Epidermal melanocyte (primary cell): ENCODE data around the gene KDELR1.
A peak's percentile ranks its signal among the peaks of the same experiment; 100 is the strongest.

Experiments
- DNase-seq: peaks from one replicate; pipeline ENCODE4 v3.0.0; 2011; ENCODE audit warnings: low spot score; ENCODE audit not compliant: insufficient read length

Gene KDELR1

DNA sequence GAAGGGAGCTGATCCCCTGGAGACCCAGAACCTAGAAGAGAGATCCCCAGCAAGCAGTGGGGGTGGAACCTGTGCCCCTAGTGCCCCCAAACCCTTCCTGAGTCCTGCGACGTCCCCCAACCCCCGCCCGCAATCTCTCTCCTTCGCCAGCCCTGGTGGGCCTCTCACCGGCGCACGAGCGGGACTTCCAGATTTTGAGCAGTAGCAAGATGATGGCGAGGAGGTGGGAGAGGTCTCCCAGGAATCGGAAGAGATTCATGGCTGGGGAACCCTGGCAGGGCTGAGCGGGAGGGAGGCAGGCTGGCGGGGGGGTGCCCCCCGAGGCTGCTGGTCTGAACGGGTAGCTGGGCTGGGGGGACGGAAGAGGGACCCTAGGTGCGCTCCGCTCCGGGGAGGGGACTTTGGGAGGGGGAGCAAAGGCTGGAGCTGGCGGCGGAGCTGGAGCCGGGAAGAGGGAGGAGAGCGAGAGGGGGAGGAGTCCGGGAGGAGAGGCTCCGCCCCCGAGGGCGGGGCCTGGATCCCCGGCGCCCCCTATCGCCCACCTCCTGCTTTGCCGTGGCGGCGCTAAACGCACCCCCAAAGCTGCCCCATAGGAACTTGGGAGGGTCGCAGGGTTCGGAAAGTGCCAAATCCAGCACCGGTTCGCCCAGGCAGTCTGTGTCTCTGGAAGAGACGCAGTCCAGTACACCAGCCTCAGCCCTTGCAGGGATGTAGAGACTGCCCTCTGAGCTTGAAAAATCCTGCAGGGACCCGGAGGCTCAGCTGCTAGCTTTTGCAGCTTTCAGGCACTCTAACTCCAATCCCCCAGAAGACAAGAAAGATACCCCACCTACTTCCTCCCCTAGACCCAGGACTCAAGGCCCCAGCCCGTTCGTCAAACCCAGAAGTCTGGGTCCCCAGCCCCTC, at the start of gene KDELR1:
Gene KDELR1 (minus strand): TSS at position 452 of the 906 bp plus-strand sequence. CDS start 193 bp downstream, at position 259.
- peak; percentile 92 for DNase-seq

DNA sequence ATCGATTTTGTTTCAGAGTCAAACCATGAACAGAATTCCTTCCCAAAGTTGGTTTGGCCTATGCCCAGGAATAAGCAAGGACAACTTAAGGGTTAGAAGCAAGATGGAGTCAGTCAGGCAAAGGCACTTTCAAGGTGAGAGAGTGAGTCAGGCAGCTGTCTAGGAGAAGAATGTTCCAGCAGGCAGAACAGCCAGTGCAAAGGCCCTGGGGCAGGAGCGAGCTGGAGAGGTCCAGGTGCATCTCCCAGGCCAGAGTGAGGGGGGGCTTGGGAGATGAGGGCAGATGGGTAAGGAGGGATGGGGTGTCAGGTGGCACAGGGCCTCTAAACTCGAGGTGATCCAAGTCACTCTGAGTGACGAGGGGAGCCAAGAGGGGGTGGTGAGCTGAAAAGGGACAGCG, 45.2 kb upstream of the KDELR1 start:
- no peak for DNase-seq

DNA sequence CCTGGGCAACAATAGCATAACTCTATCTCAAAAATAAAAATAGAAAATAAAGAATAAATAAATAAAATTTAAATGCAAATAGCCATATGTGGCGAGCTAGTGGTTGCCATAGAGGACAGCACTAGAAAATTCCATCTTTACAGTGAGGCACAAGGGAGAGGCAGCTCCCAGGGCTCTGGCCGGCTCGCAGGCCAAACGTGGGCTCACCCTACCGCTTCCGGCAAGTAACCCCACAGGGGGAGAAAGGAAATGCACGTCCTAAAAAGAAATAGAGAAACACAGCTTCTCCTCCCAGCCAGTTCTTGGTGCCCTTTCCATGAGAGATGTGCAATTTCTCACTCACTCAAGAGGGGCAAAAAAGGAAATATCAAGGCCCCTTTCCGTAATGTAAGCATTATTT, 42.0 kb upstream of the KDELR1 start:
- no peak for DNase-seq

DNA sequence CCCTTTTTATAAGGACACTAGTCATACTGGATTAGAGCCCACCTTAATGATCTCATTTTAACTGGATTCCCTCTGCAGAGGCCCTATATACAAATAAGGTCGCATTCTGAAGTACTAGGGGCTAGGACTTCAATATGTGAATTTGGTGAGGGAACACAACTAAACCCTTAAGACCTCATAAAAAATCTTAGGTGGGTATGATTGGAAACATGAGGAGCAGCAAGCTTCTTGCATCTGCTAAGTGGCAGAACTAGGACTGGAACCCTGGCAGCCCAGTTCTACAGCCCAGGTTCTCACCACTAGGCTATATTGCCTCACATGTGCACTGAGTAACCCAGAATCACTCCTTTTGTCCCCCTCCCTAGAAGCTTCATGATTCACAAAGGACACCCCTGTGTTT, 37.3 kb upstream of the KDELR1 start:
- DNase-seq, result no peak

DNA sequence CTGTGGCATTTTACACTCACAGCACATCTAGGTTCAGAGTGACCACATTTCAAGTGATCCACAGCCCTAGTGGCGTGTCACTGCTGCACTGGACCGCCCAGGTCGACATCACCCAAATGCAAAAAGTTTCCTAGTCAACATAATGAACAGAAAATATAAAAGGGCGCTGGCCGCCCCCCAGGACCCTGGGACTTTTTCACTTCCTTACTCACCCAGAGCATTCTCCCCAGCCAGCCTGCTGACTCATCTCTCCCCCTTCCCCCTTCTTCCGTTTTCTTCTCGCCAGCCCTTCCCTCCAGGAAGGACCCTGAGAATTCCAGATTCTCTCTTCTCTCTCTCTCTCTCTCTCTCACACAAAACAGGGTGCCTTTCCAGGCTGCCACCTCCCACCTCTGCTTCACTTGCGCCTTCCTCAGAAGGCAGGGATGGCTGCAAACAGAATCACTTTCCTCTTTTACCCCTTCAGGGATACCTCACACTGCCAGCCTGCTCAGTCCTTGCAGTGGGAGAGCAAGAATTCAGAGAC, 33.4 kb upstream of the KDELR1 start:
- DNase-seq, result no peak

DNA sequence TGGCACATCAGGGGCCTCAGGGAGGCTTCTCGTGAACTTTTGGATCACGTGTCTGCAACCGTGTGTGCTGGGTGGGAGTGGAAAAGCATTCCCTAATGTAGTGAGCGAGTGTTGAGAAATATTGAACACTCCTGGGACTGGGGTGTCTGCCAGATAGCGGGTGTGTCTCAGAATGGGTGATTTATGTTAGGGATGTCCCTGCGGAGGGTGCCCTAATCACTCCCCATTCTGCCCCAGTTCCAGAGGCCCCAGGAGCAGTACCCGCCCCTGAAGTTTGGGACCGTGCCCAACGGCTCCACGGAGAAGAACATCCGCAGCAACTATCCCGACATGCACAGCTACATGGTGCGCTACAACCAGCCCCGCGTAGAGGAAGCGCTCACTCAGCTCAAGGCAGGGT, 30.2 kb upstream of the KDELR1 start:
- DNase-seq, result no peak

DNA sequence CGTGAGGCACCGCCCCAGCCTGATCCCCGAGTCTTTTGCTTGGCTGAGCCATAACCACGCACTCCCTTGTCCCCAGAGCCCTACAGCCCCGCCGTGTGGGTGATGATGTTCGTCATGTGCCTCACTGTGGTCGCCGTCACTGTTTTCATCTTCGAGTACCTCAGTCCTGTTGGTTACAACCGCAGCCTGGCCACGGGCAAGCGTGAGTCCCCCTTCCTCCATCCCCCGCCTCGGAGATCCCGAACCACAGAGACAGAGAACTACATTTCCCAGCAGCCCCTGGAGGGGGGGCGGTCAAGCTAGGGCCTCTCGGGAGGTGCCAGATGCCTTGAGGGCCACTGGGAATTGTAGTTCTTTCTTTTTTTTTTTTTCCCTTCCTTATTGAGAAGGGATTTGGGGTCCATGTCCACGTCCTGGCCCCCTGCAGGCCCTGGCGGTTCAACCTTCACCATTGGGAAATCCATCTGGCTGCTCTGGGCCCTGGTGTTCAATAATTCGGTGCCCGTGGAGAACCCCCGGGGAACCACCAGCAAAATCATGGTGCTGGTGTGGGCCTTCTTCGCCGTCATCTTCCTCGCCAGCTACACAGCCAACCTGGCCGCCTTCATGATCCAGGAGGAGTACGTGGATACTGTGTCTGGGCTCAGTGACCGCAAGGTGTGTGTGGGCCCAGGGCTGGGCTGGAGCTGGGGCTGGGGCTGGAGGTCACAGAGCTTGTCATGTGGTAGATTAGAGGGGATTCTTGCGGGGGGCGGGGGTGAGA, 28.0 kb upstream of the KDELR1 start:
- no peak for DNase-seq

DNA sequence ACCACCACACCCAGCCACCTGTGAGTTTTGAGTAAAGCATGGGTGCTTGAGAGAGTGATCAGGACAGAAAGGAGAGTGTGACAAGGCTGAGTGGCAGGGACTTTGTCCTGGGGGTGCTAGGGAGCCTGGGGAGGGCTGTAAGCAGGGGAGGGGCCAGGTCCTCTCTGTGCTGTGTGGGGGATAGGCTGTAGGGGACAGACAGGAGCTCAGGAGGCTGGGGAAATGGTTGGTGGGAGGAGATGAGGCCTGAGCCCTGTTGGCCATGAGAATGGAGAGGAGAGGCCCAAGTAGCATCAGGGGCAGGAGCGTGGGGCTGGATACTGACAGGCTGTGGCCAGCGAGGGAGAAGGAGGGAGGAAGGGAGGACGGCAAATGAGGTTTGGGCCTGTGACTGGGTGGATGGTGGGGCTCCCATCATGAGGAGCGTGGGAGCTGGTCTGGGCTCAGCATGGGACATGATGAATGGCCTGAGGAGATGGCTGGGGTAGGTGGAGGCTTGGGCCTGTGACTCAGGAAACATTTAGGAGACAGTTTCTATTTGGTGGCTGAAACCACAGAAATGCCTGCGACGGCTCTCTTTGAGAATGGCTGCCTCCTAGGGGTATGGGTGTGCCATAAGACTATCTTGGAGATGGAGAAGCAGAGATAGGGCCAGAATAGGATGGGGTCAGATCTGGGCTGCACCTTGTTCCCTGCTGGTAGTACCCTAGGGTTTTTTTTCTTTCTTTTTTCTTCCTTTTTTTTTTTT, 27.1 kb upstream of the KDELR1 start:
- no peak for DNase-seq

DNA sequence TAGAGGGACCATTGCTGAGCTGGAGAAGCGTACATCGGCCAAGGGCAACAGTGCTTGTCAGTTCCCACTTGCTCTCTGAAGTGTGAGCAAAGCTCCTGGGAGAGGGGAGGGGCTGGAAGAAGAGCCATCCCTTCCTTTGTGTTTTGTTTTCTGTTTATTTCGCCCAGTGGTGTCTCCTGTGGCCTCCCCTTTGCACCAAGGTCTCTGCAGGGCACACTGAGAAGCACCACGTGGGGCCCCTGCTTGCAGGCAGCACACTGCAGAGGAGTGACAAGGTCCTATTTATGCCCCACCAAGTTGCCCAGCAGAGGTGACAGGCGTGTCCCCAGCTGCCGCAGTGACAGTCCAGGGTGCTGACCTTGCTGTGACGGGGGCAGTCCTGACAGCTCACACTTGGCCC, 26.1 kb upstream of the KDELR1 start:
- DNase-seq, result no peak

DNA sequence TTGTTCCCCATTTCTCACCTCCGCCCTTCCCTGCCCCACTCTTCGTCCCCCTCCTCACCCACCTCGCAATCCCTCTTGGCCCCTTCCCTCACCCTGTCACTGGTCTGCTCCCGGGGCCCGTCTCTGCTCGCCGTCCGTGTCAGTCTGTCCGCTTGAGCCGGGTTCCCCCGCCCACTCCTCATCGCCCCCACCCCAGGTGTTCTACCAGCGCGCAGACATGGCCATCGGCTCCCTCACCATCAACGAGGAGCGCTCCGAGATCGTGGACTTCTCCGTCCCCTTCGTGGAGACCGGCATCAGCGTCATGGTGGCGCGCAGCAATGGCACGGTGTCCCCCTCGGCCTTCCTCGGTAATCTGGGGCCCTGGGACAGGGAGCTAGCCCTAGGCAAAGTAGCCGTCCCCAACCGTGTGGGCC, 24.5 kb upstream of the KDELR1 start:
- DNase-seq, result no peak

DNA sequence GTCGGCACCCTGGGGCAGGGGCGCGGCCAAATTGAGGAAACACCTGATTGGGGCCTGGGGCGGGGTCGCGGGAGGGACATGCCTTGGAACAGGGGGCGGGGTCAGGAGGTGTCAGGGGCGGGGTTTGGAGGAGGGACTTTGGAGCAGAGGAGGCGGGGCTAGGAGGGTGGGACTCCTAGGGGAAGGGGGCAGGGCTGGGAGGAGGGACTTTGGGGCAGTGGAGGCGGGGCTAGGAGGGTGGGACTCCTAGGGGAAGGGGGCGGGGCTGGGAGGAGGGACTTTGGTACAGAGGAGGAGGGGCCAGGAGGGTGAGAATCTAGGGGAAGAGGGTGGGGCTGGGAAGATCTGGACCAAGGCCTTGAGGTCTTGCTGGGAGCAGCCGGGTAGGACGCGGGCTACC, 24.0 kb upstream of the KDELR1 start:
- no peak for DNase-seq

DNA sequence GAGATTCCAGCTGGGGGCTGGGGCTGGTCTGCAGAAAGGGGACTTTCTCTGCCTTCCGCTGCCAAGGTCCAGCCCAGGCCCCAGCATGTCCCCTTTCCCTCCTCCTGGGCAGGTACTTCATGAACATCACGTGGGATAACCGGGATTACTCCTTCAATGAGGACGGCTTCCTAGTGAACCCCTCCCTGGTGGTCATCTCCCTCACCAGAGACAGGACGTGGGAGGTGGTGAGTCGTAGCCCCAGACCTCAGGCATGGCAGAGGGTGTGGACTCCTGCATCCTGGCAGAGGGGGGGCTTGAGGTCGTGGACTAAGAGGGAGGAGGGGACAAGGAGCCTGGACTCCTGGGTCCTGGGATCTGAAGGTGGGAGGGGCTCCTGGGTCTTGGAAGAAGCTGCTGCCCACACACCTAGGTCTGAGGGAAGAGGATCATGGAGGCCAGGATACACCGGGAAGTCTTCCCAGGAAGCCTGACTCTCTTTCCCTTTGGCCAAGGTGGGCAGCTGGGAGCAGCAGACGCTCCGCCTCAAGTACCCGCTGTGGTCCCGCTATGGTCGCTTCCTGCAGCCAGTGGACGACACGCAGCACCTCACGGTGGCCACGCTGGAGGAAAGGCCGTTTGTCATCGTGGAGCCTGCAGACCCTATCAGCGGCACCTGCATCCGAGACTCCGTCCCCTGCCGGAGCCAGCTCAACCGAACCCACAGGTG, 22.7 kb upstream of the KDELR1 start:
- DNase-seq, result no peak

DNA sequence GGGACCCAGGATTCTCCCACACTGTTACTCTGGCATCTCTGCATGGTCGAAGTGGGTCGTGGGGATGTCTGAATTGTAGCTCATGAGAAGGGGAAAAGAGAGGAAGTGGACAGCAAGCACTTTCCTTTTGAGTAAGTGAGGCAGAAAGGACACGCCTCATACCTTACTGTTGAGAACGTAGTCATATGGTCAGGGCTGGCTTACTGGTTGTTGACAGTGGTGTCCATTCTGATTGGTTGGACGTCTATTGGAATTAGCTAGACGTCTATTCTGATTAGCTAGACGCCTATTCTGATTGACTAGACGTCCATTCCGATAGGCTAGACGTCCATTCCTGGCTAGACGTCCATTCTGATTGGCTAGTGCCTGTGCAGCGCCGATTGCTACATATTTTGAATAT, 14.5 kb upstream of the KDELR1 start:
- no peak for DNase-seq

DNA sequence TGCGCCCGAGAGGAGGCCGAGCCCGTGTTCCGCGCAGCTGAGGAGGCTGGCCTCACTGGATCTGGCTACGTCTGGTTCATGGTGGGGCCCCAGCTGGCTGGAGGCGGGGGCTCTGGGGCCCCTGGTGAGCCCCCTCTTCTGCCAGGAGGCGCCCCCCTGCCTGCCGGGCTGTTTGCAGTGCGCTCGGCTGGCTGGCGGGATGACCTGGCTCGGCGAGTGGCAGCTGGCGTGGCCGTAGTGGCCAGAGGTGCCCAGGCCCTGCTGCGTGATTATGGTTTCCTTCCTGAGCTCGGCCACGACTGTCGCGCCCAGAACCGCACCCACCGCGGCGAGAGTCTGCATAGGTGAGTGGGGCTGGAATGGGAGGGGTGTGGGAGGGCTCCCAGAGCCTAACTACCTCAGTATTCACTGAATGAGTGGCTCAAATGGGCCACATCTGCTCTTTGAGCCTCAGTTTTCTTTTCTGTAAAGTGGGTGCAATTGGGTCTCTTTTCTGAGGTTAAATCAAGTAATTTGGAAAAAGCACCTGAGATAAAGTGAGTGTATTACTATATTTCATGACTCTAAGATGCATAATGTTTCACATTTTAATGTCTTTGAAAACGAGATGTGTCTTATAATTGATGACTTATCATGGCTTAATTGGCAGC, 13.8 kb upstream of the KDELR1 start:
- DNase-seq, result no peak

DNA sequence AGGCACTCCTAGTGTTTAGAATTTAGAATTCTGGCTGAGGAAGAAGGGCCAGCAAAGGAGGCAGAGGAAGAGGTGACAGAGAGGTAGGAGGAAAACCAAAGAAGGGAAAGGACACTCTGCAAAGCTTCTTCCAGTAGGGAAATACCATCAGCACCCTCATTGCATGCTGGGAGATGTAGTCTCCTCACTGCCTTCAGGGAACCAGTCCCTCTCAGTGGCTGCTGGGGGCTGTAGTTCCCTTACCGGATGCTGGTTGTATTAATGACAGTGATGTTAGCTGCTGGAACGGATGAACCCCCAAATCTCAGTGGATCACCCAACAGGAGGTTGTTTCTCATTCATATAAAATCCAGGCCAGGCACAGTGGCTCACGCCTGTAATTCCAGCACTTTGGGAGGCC, 12.3 kb upstream of the KDELR1 start:
- DNase-seq, result peak; percentile 95

DNA sequence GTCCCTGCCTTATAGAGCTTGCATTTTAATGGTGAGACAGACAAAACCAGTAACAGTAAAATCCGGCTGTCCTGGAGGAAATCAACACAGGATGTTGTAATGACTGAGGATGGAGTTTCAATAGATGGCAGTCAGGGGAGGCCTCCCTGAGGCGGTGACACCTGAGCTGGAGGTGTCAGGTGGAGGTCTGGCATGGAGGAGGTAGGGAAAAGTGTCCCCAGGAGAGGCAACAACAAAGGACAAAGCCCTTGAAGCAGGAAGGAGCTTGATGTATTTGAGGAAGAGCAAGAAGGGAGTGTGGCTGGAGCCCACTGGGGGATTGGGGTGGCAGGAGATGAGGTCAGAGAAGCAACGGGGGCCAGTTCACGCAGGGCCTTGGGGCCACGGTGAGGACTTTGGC, 9.9 kb upstream of the KDELR1 start:
- no peak for DNase-seq

DNA sequence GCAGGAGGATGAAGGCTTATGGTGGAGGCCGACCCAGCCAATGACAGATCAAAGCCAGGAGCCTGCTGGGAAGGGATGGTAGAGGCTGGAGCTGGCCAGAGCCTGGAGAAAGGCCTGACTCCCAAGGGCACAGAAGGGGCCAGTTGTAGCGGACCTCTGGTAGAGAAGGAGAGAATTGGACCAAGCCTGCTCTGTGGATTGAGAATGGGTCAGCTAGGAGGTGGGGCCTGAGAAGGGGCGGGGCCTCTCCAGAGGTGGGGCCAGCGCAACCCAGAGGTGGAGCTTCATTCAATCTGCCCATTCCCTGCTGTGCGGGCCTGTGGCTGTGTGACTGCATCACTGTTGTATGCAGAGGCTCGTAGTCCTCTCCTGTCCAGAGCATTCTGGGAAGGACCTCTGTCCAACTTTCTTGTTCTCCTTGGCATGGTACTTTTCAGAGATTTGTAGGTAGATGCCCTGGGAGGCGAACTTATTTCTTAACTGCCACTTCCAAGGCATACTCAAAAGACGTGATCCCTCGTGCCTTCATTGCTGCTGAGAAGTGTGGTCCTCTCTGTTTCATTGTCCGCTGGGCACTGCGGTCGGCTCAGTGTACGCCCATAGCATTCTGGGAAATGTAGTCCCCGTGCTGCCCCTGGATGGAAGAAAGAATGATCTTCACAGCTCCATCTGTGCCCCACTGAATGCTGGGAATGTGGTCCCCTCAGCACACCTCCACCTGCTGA, 8.8 kb upstream of the KDELR1 start:
- peak; percentile 66 for DNase-seq

DNA sequence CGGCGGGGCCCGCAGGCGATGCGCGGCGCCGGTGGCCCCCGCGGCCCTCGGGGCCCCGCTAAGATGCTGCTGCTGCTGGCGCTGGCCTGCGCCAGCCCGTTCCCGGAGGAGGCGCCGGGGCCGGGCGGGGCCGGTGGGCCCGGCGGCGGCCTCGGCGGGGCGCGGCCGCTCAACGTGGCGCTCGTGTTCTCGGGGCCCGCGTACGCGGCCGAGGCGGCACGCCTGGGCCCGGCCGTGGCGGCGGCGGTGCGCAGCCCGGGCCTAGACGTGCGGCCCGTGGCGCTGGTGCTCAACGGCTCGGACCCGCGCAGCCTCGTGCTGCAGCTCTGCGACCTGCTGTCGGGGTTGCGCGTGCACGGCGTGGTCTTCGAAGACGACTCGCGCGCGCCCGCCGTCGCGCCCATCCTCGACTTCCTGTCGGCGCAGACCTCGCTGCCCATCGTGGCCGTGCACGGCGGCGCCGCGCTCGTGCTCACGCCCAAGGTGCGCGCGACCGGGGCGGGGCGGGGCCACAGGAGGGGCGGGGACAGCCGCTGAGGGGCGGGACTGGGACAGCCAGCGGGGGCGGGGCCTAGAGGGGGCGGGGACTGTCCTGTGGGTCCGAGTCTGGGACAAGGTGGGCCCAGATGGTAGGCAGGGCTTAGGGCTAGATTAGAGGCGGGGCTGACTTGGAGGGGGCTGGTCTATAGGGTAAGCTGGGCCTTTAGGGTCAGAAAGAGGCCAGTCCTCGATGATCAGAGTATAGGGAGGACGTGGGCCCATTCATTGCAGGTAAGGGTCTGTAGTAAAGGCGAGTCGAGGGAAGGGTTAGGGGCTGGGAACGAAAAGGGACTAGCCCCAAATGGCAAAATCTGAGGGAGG, 7.3 kb upstream of the KDELR1 start:
- peak; percentile 68 for DNase-seq

DNA sequence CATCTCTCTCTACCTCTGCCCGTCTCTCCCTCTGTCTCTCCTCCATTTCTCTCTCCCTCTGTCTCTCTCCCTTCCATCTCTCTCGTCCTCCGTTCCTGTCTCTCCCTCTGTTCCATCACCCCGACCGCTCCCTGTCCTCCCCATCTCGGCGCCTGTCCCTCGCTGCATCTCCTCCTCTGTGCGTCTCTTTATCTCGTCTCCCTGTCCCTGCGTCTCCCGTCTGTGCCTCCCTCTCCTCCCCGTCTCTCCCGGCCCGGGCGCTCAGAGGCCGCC, 6.7 kb upstream of the KDELR1 start:
- no peak for DNase-seq
